ENCODE results near the gene RGS12.
A peak's percentile ranks its signal among the peaks of the same experiment; 100 is the strongest.

Gene RGS12

GRCh38 chr4:3290889-3291321, 1.9 kb upstream of the RGS12 start:
- no peak overlapping the region for H3K4me3 ChIP-seq (ENCODE audit: low read depth, low read length)
- no peak for TF ChIP-seq CTCF (IDR thresholded peaks at IDR 0.05; ENCODE audit: low read depth, low read length)

DNA sequence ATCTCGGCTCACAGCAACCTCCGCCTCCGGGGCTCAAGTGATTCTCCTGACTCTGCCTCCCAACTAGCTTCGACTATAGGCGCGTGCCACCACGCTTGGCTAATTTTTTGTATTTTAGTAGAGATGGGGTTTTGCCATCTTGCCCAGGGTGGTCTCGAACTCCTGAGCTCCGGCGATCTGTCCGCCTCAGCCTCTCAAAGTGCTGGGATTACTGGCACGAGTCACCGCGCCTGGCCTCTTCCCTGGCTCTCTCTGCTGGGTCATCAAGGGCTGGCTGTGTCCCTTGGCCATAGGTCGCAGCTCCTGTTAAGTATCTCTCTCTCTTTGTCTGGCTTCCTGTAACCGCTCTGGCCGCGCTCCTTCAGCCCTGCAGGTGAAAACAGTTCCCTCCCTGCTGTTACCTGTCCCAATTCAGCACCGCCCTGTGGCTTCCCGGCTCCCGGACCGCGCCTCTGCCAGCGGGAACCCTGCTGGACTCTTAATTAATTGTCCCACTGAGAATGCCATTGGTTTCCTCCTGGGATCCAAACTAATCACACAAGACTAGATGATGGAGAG, 1.3 kb upstream of the RGS12 start:
- H3K4me3 ChIP-seq (ENCODE audit: low read depth, low read length), result peak overlapping the region; percentile 81
- TF ChIP-seq CTCF (IDR thresholded peaks at IDR 0.05; ENCODE audit: low read depth, low read length), result no peak

- peak overlapping the region; percentile 81 for H3K4me3 ChIP-seq (ENCODE audit: low read depth, low read length)
- no peak for TF ChIP-seq CTCF (IDR thresholded peaks at IDR 0.05; ENCODE audit: low read depth, low read length)
Observed at GRCh38 chr4:3291969-3292570, 751 bp upstream of the RGS12 start.

GRCh38 chr4:3293401-3294391, 875 bp downstream of the RGS12 start:
- no peak for TF ChIP-seq CTCF (IDR thresholded peaks at IDR 0.05; ENCODE audit: low read depth, low read length)
- H3K4me3 ChIP-seq (ENCODE audit: low read depth, low read length), result peak overlapping the region; percentile 84

DNA sequence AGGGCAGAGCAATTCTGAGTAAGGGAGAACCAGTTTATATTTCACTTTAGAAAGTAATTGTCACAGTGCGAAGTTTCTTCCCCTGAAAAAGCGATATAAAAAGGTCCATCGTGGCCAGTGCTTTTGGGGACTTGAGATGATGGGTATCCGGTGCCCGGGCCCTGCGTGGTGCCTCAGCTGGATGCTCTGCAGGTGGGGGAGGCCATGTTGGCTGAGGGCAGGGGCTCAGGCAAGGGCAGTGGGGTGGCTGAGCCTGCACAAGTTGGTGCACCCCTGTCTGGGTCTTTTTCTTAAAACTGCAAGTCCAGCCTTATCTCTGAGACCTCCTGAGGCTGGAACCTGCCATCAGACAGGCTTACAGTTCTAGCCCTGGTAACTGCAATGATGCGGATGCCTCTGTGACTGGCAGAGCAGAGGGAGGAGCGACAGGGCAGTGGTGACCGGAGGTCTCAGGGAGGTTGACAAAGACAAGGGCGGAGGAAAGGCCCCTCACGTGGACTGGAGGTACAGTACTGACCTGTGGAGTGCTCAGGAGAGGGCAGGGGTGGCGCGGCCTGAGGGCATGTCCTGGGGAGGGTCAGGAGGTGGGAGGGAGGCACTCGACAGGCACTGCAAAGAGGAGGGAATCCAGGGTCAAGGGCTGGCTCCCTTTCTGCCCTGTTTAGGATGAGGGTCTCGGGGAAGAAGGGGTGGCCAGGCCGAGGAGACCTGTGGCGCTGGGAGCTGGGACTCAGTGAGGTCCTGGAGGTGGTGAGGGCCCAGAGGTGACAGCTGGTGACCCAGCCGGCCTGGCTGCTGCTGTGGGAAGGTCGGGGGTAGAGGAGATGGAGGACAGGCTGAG, 1.8 kb downstream of the RGS12 start:
- TF ChIP-seq CTCF (IDR thresholded peaks at IDR 0.05; ENCODE audit: low read depth, low read length), result no peak
- peak overlapping the region; percentile 84 for H3K4me3 ChIP-seq (ENCODE audit: low read depth, low read length)

- no peak for TF ChIP-seq CTCF (IDR thresholded peaks at IDR 0.05; ENCODE audit: low read depth, low read length)
Observed at GRCh38 chr4:3295837-3296624, 3.2 kb downstream of the RGS12 start.

More at GRCh38 chr4:3295837-3296624, 3.2 kb downstream of the RGS12 start:
- no peak overlapping the region for H3K4me3 ChIP-seq (ENCODE audit: low read depth, low read length)

All from WI38 (cell line).